Stimulated activated effector memory CD8-positive, alpha-beta T cell treated with anti-CD3 and anti-CD28 coated beads, Interleukin-12 subunit alpha, Interleukin-12 subunit beta, amount 100 ng/mL, for 72 hours (primary cell): ENCODE results near the gene TMPRSS9.
"Not testable (repeated sequence)": the region's sequence is repeated elsewhere in the genome, so short reads cannot be mapped to it uniquely, and the experiment has no call there.

Source experiments
- ATAC-seq: fragments of 150-1000 bp; cut with Tn5 transposase; 2 replicates; pipeline ENCODE4 v1.10.0; 2021
- DNase-seq, 2 donors: peaks; one replicate each; pipeline ENCODE4 v3.0.0; 2021 to 2022; ENCODE audit warnings: low spot score in 2 of 2
- H3K27ac Mint-ChIP-seq: one replicate; pipeline ENCODE4 v1.8.0; 2022; ENCODE audit warnings: mild to moderate bottlenecking, mixed read lengths
- H3K36me3 Mint-ChIP-seq: one replicate; pipeline ENCODE4 v1.8.0; 2022; ENCODE audit warnings: mild to moderate bottlenecking, mixed read lengths
- H3K4me1 Mint-ChIP-seq: one replicate; pipeline ENCODE4 v1.8.0; 2022; ENCODE audit warnings: mixed read lengths
- H3K4me3 Mint-ChIP-seq: one replicate; pipeline ENCODE4 v1.8.0; 2022; ENCODE audit warnings: mild to moderate bottlenecking, mixed read lengths
- H3K9me3 Mint-ChIP-seq: one replicate; pipeline ENCODE4 v1.8.0; 2022; ENCODE audit warnings: mixed read lengths

Gene TMPRSS9

DNA sequence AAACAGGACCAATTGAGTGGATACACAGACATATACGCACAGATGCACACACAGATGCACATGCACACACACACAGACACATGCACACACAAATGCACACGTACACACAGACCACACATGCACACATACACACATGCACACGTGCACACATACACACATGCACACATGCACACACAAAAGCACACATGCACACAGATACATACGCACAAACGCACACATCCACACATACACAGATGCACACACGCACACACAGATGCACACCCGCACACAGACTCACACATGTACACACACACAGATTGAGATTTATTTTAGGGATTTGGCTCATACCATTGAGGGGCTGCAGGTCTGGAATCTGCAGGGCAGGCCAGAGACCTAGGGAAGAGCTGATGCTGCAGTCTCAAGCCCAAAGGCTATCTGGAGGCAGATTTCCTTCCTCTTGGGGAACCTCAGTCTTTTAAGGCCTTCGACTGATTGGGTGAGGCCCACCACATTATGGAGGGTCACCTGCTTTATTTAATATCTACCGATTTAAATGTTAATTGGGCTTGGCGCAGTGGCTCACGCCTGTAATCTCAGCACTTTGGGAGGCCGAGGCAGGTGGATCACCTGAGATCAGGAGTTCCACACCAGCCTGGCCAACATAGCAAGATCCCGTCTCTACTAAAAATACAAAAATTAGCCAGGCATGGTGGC lies 22.6 kb downstream of the TMPRSS9 start:
- H3K4me3 Mint-ChIP-seq = no peak overlapping the region
- ATAC-seq (no peak), DNase-seq (no peak)
- H3K36me3 Mint-ChIP-seq = no peaks in the 10 kb centered on the region
- H3K4me1 Mint-ChIP-seq = peaks cover 2% of the 10 kb centered on the region
- no peak overlapping the region for H3K27ac Mint-ChIP-seq
- peaks cover 7% of the 10 kb centered on the region for H3K9me3 Mint-ChIP-seq

DNA sequence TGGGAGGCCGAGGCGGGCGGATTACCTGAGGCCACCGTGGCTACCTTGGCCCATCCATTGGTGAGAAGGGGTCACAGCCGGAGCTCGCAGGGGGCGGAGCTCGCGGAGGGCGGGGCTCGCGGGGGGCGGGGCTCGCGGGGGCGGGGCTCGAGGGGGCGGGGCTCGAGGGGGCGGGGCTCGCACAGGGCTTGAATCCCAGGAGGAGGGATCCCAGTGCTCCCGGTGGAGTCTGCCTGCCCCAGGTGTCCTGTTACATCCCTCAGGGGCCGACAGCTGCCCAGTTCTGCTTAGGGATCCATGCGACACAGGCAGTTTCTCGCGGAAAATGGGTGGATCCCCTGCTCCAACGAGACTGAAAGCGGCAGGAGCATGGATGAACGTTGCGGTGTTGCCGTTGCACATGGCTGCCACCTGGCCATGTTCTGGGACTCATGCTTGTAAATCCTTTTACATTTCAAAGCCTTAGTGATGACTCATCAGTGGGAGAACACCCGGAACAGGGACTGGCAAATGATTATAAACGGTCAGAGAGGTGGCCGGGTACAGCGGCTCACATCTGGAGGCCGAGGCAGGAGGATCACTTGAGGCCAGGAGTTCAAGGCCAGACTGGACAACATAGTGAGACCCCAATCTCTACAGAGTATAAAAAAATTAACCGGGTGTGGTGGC lies 25.1 kb downstream of the TMPRSS9 start:
- DNase-seq = no peak
- Mint-ChIP-seq H3K27ac (no peak overlapping the region), H3K4me1 (no peaks in the 10 kb centered on the region), H3K4me3 (no peak overlapping the region), H3K9me3 (peaks cover 3% of the 10 kb centered on the region), H3K36me3 (no peaks in the 10 kb centered on the region)
- no peak for ATAC-seq

DNA sequence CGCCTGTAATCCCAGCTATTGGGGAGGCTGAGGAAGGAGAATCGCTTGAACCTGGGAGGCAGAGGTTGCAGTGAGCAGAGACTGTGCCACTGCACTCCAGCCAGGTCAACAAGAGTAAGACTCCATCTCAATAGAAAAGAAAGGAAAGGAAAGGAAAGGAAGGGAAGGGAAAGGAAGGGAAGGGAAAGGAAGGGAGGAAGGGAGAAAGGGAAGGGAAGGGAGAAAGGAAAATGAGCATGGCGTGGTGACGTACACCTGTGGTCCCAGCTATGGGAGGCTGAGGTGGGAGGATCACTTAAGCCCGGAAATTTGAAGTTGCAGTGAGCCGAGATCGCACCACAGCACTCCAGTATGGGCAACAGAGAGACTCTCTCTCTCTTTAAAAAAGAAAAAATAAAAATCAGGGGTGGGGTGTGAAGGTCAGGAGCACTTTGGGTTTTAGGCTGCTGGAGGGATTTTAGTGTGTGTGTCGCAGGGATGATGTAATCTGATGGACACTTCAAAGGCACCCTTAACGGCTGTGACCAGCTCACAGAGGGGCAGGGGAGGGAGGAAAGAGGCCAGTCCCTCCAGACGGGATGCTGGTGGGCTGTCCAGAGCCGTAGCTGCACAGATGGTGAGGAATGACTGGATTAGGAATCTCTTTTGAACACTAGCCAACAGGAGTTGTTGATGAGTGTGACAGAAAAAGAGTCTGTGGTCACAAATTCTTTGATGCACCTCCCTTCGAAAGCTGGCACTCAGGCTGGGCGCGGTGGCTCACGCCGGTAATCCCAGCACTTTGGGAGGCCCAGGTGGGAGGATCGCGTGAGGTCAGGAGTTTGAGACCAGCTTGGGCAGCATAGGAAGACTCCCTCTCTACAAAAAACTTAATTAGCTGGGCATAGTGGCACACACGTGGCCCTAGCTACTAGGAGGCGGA lies 27.6 kb downstream of the TMPRSS9 start:
- ATAC-seq = no peak
- peak overlapping the region; percentile 48 for H3K27ac Mint-ChIP-seq
- H3K9me3 Mint-ChIP-seq = no peaks in the 10 kb centered on the region
- no peaks in the 10 kb centered on the region for H3K36me3 Mint-ChIP-seq
- no peak for DNase-seq
- H3K4me1 Mint-ChIP-seq = peaks cover 6% of the 10 kb centered on the region
- H3K4me3 Mint-ChIP-seq = no peak overlapping the region

DNA sequence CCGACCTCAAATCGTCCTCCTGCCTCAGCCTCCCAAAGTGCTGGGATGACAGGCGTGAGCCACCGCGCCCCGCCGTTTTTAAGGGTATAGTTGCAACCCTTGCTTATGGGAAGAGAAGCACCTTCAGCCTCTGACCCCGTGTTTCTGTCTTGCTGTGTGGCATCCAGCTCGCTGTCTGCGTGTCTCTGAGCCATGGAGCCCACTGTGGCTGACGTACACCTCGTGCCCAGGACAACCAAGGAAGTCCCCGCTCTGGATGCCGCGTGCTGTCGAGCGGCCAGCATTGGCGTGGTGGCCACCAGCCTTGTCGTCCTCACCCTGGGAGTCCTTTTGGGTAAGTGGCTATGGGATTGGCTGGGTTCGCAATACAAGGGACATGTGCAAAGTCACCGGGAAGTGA lies 29.5 kb downstream of the TMPRSS9 start:
- Mint-ChIP-seq H3K27ac (no peak overlapping the region), H3K36me3 (no peaks in the 10 kb centered on the region), H3K9me3 (no peaks in the 10 kb centered on the region), H3K4me1 (peaks cover 6% of the 10 kb centered on the region), H3K4me3 (no peak overlapping the region)
- DNase-seq (no peak), ATAC-seq (no peak)

DNA sequence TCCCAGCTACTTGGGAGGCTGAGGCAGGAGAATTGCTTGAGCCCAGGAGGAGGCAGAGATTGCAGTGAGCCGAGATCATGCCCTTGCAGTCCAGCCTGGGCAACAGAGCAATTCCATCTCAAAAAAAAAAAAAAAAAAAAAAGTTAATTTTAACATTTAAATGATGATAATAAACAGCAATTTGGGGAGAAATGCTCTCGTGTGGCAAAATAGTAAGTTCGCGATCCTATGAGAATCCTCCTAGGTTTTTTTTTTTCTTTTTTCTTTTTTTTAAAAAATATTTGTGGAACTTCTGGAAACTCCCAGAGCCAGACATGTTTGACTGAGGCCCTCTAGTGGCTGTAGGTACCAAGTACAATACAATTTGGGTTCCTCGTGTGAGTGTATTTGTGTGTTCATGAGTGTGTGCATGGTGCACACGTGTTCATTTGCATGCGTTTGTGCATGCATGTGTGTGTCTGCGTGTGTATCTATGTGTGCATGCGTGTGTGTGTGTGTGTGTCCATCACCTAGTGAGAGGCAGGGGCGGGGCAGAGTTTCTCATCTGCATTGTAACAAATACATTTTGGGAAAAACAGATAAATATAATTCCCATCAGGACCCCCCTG lies 31.2 kb downstream of the TMPRSS9 start:
- Mint-ChIP-seq H3K9me3 (no peaks in the 10 kb centered on the region), H3K27ac (no peak overlapping the region), H3K4me3 (no peak overlapping the region), H3K4me1 (peaks cover 6% of the 10 kb centered on the region), H3K36me3 (no peaks in the 10 kb centered on the region)
- ATAC-seq = peak; percentile 56
- peak in 1 of 2 donors; percentile 53 for DNase-seq

DNA sequence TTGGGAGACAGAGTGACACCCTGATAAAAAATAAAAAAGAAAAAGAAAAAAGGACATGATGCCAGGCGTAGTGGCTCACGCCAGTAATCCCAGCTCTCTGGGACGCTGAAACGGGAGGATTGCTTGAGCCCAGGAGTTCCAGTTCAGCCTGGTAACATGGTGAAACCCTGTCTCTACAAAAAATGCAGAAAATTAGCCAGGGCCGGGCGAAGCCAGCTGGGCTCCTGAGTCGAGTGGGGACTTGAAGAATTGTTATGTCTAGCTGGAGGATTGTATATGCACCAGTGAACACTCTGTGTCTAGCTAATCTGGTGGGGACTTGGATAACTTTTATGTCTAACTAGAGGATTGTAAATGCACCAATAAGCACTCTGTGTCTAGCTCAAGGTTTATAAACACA lies 32.3 kb downstream of the TMPRSS9 start:
- DNase-seq (no peak), ATAC-seq (no peak)
- H3K27ac Mint-ChIP-seq = no peak overlapping the region
- no peaks in the 10 kb centered on the region for H3K9me3 Mint-ChIP-seq
- no peaks in the 10 kb centered on the region for H3K36me3 Mint-ChIP-seq
- no peak overlapping the region for H3K4me3 Mint-ChIP-seq
- peaks cover 6% of the 10 kb centered on the region for H3K4me1 Mint-ChIP-seq

DNA sequence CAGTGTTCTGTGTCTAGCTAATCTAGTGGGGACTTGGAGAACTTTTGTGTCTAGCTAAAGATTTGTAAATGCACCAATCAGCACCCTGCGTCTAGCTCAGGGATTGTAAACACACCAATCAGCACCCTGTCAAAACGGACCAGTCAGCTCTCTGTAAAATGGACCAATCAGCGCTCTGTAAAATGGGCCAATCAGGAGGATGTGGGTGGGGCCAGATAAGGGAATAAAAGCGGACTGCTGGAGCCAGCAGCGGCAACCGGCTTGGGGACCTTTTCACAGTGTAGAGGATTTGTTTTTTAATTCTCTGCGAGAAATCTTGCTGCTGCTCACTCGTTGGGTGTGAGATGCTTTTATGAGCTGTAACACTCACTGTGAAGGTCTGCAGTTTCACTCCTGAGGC lies 32.8 kb downstream of the TMPRSS9 start:
- not testable (repeated sequence) for H3K9me3 Mint-ChIP-seq, H3K4me3 Mint-ChIP-seq, H3K27ac Mint-ChIP-seq, H3K4me1 Mint-ChIP-seq, DNase-seq, ATAC-seq, H3K36me3 Mint-ChIP-seq

DNA sequence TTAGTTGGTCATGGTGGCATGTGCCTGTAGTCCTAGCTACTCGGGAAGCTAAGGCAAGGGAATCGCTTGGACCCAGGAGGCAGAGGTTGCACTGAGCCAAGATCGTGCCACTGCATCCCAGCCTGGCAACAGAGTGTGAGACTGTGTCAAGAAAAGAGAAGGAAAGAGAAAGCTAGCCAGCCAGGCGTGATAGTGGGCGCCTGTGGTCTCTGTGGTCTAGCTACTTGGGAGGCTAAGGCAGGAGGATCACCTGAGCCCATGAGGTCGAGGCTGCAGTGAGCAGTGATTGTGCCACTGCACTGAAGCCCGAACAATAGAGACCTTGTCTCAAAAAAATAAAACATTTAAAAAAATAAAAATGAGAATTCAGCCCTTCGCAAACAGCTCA lies 34.0 kb downstream of the TMPRSS9 start:
- Mint-ChIP-seq H3K4me1 (peaks cover 6% of the 10 kb centered on the region), H3K9me3 (no peaks in the 10 kb centered on the region), H3K4me3 (no peak overlapping the region), H3K27ac (no peak overlapping the region), H3K36me3 (no peaks in the 10 kb centered on the region)
- no peak for ATAC-seq
- no peak for DNase-seq

DNA sequence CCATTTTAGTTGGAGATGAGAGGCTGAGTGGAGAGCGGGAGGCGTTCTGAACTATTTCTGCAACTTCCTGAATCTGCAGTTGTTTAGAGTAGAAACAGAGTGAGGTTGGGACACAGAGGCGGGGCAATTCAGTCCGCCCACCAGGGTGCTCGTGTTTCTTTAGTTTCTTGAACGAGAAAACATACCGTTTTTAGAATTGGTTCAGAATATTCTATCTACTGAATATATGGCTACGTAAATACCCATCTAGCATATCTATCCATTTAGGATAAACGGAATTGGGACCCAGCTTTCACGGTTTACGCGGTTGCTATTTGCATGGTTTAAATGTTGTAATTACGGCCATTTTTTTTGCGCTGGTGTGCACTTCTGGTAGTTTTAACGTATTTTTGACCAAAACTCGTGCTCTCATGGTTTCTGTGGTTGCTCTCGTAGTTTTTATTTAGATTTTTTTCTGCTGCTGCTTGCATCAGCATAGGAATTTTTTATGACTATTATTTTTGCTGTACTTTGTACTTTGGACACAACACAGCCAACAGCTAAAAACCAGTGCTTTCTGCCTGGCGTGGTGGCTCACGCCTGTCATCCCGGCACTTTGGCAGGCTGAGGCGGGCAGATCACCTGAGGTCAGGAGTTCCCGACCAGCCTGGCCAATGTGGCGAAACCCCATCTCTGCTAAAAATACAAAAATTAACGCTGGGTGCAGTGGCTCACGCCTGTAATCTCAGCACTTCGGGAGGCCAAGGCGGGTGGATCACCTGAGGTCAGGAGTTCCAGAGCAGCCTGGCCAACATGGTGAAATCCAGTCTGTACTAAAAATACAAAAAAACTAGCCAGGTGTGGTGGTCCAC lies 34.6 kb downstream of the TMPRSS9 start:
- Mint-ChIP-seq H3K4me1 (peaks cover 6% of the 10 kb centered on the region), H3K4me3 (no peak overlapping the region)
- ATAC-seq = no peak

DNA sequence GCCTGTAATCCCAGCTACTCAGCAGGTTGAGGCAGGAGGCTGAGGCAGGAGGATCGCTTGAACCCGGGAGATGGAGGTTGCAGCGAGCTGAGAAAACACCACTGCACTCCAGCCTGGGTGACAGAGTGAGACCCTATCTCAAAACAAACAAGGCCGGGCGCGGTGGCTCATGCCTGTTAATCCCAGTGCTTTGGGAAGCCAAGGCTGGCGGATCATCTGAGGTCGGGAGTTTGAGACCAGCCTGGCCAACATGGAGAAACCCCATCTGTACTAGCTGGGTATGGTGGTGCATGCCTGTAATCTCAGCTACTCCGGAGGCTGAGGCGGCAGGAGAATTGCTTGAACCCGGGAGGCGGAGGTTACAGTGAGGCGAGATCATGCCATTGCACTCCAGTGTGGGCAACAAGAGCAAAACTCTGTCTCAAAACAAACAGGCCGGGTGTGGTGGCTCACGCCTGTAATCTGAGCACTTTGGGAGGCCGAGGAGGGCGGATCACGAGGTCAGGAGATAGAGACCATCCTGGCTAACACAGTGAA lies 35.3 kb downstream of the TMPRSS9 start:
- not testable (repeated sequence) for H3K27ac Mint-ChIP-seq, H3K36me3 Mint-ChIP-seq, DNase-seq, H3K9me3 Mint-ChIP-seq, H3K4me3 Mint-ChIP-seq, H3K4me1 Mint-ChIP-seq, ATAC-seq

More for the DNA sequence above, 34.6 kb downstream of the TMPRSS9 start:
- no peak for DNase-seq
- Mint-ChIP-seq H3K36me3 (no peaks in the 10 kb centered on the region), H3K27ac (no peak overlapping the region), H3K9me3 (no peaks in the 10 kb centered on the region)

DNA sequence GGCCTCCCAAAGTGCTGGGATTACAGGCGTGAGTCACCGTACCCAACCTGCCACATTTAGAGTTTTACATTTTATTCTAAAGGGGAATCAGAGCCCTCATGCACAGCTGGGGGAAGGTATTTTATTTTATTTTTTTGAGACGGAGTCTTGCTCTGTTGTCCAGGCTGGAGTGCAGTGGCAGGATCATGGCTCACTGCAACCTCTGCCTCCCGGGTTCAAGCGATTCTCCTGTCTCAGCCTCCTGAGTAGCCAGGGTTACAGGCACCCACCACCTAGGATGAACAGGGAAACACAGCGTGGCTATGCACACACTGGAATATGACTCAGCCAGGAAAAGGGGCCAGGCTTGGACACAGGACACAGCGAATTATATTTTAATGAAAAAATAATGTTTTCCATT lies 37.1 kb downstream of the TMPRSS9 start:
- H3K4me3 Mint-ChIP-seq, H3K36me3 Mint-ChIP-seq, H3K27ac Mint-ChIP-seq, ATAC-seq, H3K4me1 Mint-ChIP-seq, DNase-seq, H3K9me3 Mint-ChIP-seq: not testable (repeated sequence)

DNA sequence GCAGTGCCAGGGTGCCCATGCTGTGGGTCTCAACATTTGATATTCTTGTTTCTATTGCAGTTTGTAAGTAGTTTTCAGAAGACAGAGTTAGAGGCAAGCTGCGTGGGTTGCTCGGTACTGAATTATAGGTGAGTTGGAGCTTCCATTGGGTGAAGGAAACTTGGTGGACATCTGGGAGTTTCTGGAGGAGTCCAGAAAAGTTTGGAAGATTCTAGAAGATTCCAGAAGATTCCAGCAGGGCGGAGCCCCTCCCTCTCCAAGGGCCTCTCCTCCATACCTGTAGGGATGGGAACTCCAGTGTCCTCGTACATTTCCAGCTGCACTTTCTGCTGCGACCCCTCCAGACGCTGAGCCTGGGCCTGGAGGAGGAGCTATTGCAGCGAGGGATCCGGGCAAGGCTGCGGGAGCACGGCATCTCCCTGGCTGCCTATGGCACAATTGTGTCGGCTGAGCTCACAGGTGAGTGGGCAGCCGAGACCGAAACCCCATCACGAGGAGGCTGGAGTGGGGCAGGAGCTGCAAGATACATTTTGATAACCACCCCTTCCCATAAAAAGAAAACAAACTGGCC lies 38.8 kb downstream of the TMPRSS9 start:
- Mint-ChIP-seq H3K9me3 (no peaks in the 10 kb centered on the region), H3K4me3 (no peak overlapping the region), H3K36me3 (no peaks in the 10 kb centered on the region), H3K4me1 (no peaks in the 10 kb centered on the region), H3K27ac (no peak overlapping the region)
- ATAC-seq (no peak), DNase-seq (no peak)

DNA sequence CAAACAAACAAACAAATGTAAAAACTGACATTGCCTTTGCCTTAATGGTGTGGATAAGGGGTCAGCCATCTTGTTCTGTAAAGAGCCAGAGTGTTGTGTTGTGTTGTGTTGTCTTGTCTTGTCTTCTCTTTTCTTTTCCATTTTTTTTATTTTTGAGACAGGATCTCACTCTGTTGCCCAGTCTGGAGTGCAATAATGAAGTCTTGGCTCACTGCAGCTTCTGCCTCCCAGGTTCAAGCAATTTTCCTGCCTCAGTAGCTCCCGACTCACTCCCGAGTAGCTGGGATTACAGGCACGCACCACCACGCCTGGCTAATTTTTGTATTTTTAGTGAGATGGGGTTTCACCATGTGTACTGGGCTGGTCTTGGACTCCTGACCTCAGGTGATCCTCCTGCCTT lies 39.5 kb downstream of the TMPRSS9 start:
- no peaks in the 10 kb centered on the region for H3K4me1 Mint-ChIP-seq
- no peak overlapping the region for H3K4me3 Mint-ChIP-seq
- H3K9me3 Mint-ChIP-seq = no peaks in the 10 kb centered on the region
- ATAC-seq (no peak), DNase-seq (no peak)
- no peaks in the 10 kb centered on the region for H3K36me3 Mint-ChIP-seq
- no peak overlapping the region for H3K27ac Mint-ChIP-seq

DNA sequence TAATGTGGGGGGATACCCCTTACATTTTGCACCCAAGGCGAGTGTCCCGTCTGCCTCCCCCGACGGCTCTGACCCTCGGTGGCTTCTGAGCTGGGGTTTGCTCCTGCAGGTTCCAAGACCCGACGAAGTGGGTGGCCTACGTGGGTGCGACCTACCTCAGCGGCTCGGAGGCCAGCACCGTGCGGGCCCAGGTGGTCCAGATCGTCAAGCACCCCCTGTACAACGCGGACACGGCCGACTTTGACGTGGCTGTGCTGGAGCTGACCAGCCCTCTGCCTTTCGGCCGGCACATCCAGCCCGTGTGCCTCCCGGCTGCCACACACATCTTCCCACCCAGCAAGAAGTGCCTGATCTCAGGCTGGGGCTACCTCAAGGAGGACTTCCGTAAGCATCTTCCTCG lies 48.2 kb downstream of the TMPRSS9 start:
- no peaks in the 10 kb centered on the region for H3K9me3 Mint-ChIP-seq
- no peak overlapping the region for H3K27ac Mint-ChIP-seq
- H3K36me3 Mint-ChIP-seq = no peaks in the 10 kb centered on the region
- peaks cover 5% of the 10 kb centered on the region for H3K4me1 Mint-ChIP-seq
- ATAC-seq (no peak), DNase-seq (no peak)
- H3K4me3 Mint-ChIP-seq = no peak overlapping the region
